ENCODE measurements around the gene LYZL1.
"Not testable (repeated sequence)": the region's sequence is repeated elsewhere in the genome, so short reads cannot be mapped to it uniquely, and the experiment has no call there.

LYZL1 gene

GRCh38 chr10:29304995-29305335 lies 16.1 kb downstream of the LYZL1 start:
- DNase-seq (ENCODE audit: low read depth in 1 of 2, low spot score in 1 of 2), result no peak

GRCh38 chr10:29306688-29307087 lies 17.8 kb downstream of the LYZL1 start:
- no peak for DNase-seq (ENCODE audit: low read depth in 1 of 2, low spot score in 1 of 2)

- DNase-seq (ENCODE audit: low read depth in 1 of 2, low spot score in 1 of 2), result not testable (repeated sequence)
These were observed 19.3 kb downstream of the LYZL1 start for GRCh38 chr10:29308142-29308541.

- no peak for DNase-seq (ENCODE audit: low read depth in 1 of 2, low spot score in 1 of 2)
These were observed 20.6 kb downstream of the LYZL1 start for GRCh38 chr10:29309465-29309864.

- not testable (repeated sequence) for DNase-seq (ENCODE audit: low read depth in 1 of 2, low spot score in 1 of 2)
These were observed 21.6 kb downstream of the LYZL1 start for GRCh38 chr10:29310463-29310862.

GRCh38 chr10:29313071-29313470 lies 24.2 kb downstream of the LYZL1 start:
- no peak for DNase-seq (ENCODE audit: low read depth in 1 of 2, low spot score in 1 of 2)

- DNase-seq (ENCODE audit: low read depth in 1 of 2, low spot score in 1 of 2), result no peak
These were observed 25.9 kb downstream of the LYZL1 start for GRCh38 chr10:29314726-29315125.

GRCh38 chr10:29315814-29316213 lies 26.9 kb downstream of the LYZL1 start:
- DNase-seq (ENCODE audit: low read depth in 1 of 2, low spot score in 1 of 2), result no peak

GRCh38 chr10:29316308-29317026 lies 27.6 kb downstream of the LYZL1 start:
- DNase-seq (ENCODE audit: low read depth in 1 of 2, low spot score in 1 of 2), result no peak

GRCh38 chr10:29317027-29317420 lies 28.2 kb downstream of the LYZL1 start:
- DNase-seq (ENCODE audit: low read depth in 1 of 2, low spot score in 1 of 2), result no peak

GRCh38 chr10:29317423-29318021 lies 28.7 kb downstream of the LYZL1 start:
- DNase-seq (ENCODE audit: low read depth in 1 of 2, low spot score in 1 of 2), result no peak

- DNase-seq (ENCODE audit: low read depth in 1 of 2, low spot score in 1 of 2), result not testable (repeated sequence)
These were observed 29.5 kb downstream of the LYZL1 start for GRCh38 chr10:29318141-29319071.

- no peak for DNase-seq (ENCODE audit: low read depth in 1 of 2, low spot score in 1 of 2)
These were observed 30.4 kb downstream of the LYZL1 start for GRCh38 chr10:29319205-29319781.

- DNase-seq (ENCODE audit: low read depth in 1 of 2, low spot score in 1 of 2), result not testable (repeated sequence)
These were observed 31.8 kb downstream of the LYZL1 start for GRCh38 chr10:29320680-29321121.

- DNase-seq (ENCODE audit: low read depth in 1 of 2, low spot score in 1 of 2), result no peak
These were observed 32.8 kb downstream of the LYZL1 start for GRCh38 chr10:29321656-29322055.

- DNase-seq (ENCODE audit: low read depth in 1 of 2, low spot score in 1 of 2), result no peak
These were observed 34.0 kb downstream of the LYZL1 start for GRCh38 chr10:29322918-29323317.

- DNase-seq (ENCODE audit: low read depth in 1 of 2, low spot score in 1 of 2), result no peak
These were observed 34.5 kb downstream of the LYZL1 start for GRCh38 chr10:29323367-29323766.

- DNase-seq (ENCODE audit: low read depth in 1 of 2, low spot score in 1 of 2), result no peak
These were observed 35.5 kb downstream of the LYZL1 start for GRCh38 chr10:29324220-29324841.

GRCh38 chr10:29326299-29326698 lies 37.4 kb downstream of the LYZL1 start:
- no peak for DNase-seq (ENCODE audit: low read depth in 1 of 2, low spot score in 1 of 2)

GRCh38 chr10:29326886-29327745 lies 38.2 kb downstream of the LYZL1 start:
- DNase-seq (ENCODE audit: low read depth in 1 of 2, low spot score in 1 of 2), result no peak

Measured in stimulated activated CD4-positive, alpha-beta T cell treated with anti-CD3 and anti-CD28 coated beads, Interleukin-15, amount 100 ng/mL, for 1 hour (primary cell).